NCI-H128 (cell line): ENCODE data around the gene DBI.
"Not testable (repeated sequence)": the region's sequence is repeated elsewhere in the genome, so short reads cannot be mapped to it uniquely, and the experiment has no call there.

Experiments used
- DNase-seq: peaks from one replicate; lab custom pipeline; 2025; ENCODE audit not compliant: unreplicated experiment; lab: John Stamatoyannopoulos, UW

DBI gene

DNA sequence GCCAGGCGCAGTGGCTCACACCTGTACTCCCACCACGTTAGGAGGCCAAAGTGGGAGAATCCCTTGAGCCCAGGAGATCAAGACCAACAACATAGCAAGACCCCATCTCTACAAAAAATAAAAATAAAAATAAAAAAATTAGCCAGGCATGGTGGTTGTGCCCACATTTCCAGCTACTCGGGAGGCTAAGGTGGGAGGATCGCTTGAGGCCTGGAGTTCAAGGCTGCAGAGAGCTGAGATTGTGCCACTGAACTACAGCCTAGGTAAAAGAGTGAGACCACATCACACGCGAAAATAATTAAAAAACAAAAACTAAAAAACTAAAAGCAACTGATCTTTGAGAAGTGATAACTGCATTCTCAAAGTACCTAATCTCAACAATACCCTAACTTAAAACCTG, 2.0 kb upstream of the DBI start:
- no peak for DNase-seq

DNA sequence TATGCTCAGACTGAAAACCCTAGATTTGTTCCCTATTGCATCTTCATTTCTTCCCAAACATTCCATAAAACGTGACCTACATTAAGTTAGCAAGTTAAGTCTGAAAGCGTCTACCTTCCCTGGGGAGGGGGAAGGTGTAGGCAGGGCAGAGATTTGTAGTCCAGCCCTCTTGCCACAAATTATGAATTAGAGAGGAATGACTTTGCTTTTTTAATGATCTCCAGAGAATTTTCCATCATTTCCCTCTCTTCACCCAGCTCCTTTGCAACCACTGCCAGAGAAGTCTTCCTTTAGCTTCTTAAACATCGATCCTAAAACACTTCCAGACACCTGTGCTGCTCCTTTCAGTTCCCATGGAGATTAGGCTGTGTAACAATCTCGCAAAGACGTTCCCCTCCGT, 1.3 kb upstream of the DBI start:
- no peak for DNase-seq

DNA sequence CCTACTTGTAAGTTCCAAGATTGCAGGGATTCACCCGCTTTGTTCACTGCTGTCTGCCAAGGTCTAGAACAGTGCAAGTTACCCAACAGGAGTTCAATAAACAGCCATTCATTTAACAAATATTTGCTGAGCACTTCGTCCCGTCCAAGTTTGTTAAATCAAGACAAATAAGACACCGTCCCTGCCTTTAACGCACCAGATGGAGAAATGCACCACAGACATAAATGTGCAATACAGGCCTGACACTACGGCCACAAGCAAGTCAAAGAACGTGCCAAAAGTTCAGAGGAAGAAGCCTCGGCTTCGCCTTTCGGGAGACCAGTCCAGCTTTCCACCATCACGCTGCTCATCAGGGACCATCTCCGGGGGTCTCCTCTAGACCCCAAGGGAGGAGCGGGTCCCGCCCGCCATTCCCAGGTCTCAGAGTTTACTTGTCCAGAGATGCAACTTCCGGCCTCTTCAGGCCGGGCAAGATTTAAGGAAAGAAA, 572 bp upstream of the DBI start:
- no peak for DNase-seq

DNA sequence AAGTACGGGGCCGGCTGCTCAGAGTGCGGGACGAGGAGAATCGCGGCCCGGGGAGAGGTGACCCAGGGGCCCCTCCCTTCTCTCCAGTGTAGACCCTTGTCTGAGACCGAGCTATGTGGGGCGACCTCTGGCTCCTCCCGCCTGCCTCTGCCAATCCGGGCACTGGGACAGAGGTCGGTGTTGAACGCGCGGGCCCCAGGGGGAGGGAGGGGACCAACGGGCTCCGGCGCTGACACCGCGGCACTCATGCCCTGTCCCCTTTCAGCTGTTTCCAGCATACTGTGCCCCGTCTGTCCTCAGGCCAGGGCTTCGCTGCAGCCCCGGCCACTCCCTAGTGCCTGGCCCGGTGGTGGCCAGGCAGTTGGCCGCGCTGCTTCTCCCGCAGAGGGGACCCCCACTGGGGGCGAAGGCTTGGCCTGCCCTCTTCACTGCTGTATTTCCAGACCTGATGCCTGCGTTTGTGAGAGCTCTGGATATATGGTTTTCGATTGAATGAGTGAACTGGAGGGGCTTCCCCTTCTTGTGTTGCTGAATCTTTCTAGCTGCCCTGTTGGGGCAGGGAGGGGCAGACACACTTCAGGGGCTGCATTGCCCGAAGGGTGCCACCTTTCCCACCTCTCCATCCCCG, 809 bp downstream of the DBI start:
- DNase-seq = no peak

DNA sequence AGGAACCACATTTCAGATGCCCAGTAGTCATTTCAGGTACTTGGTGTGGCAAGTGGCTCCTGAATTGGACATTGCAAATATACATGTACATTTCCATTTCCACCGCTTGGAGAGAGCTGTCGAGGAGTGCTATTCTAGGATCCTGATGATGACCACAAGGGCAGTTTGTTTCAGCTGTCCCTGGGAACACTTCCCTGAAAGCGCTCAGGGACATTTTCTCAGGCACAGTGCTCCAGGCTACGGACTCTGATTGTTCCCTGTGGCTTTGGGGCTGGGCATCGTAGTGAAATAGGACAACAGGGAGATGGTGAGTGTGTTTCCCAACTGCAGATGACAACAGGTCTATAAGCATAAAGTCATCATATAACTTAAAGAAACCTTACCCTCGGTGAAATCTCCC, 3.1 kb downstream of the DBI start:
- DNase-seq = no peak

DNA sequence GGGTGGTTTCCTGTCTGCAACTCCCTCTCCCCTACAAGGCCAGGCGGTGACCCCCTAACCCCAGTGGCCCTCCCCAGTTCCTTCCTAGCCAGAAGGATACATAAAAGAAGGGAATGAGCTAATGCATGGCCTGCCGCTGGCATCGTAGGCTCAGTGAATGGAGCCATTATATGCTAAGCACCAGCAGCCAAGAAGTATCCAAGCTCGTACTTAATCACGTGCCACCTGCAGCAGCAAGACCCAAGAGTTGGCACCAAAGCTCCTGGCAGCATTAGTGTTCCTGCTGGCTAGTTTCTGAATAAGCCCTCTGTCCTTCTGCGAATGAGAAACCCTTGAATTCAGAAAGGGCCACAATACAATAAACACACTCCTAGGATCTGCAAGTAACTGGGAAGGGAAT, 4.3 kb downstream of the DBI start:
- DNase-seq = no peak

DNA sequence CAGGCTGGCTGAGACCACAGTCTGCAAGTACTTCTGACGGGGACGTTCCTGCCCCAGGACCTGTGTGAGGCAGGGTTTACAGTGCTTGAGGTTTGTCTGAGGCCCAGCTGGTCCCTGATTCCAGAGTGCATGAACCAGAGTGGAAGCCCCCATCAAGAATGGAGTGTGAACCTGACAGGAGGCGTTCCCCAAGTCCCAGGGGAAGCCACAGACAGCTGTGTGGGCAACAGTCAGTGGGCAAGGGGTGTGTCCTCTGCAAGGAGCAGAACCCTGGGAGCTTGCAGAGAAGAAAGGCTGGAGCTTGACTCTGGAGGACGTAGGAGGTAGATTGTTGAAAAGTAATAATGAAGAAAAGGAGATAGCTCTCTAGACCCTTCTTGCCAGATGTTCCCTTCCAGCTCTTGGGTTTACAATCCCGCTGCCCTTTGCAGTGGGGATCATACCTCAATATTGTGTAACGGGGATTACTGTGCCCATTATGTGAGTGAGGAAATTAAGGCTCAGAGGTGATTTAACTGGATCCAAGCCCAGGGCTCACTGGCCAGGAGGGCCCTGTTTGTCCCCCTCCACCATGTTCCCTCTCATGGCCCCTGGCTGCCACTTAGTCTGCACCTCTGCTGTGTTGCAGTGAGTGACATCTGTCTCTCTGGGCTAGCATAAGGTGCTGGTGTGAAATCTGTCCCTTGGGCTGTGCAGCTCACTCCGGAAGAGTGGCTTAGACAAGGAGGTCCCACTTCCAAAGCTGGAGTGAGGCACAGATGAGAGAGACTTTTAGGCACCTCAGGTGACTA, 6.2 kb downstream of the DBI start:
- DNase-seq = no peak

DNA sequence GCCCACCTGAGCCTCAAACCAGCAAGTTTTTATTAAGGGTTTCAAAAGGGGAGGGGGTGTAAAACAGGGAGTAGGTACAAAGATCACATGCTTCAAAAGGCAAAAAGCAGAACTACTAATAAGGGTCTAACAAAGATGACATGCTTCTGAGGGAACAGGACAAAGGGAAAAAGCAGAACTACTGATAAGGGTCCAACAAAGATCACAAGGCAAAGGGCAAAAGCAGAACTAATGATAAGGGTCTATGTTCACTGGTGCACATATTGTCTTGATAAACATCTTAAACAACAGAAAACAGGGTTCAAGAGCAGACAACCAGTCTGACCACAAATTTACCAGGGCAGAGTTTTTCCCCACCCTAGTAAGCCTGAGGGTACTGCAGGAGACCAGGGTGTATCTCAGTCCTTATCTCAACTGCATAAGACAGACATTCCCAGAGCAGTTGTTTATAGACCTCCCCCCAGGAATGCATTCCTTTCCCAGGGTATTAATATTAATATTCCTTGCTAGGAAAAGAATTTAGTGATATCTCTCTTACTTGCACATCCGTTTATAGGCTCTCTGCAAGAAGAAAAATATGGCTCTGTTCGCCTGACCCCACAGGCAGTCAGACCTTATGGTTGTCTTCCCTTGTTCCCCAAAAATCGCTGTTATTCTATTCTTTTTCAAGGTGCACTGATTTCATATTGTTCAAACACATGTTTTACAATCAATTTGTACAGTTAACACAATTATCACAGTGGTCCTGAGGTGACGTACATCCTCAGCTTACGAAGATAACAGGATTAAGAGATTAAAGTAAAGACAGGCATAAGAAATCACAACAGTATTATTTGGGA, 7.3 kb downstream of the DBI start:
- not testable (repeated sequence) for DNase-seq

DNA sequence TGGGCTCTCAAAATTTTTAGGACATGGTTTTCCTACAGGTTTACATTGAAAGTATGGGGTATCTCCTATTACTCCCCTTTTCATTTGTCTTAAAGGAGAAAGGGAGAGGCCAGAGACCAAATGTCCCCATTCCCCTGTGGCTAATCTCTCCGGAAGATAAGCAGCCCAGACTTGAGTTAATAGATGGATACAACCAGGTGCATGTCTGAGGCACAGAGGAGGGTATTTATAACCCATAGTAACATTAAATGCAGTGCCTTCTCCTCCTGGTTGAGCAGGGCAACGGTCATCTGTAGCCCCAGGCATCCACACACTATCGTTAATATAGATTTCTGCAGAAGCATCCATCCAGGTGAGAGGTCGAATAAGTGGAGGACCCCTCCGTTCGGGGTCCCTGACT, 9.6 kb downstream of the DBI start:
- DNase-seq = not testable (repeated sequence)

DNA sequence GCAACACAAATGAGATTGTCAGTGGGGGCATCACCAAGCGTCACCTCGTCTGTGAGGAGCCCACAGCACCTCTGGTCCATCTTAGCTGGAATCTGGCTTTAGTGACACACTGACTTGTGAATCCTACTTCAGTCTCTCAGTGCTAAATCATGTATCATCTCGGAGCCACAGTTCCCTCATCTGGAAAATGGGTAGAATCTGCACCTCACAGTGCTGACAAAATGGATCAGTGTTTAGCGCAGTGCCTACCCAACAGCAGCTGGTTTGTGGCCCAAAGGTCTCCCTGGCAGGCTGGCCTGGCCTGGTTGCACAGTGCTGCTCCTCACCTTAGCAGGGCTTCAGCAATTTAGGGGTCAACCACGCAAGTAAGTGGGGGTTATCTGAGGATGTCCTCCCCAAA, 10.0 kb downstream of the DBI start:
- no peak for DNase-seq

DNA sequence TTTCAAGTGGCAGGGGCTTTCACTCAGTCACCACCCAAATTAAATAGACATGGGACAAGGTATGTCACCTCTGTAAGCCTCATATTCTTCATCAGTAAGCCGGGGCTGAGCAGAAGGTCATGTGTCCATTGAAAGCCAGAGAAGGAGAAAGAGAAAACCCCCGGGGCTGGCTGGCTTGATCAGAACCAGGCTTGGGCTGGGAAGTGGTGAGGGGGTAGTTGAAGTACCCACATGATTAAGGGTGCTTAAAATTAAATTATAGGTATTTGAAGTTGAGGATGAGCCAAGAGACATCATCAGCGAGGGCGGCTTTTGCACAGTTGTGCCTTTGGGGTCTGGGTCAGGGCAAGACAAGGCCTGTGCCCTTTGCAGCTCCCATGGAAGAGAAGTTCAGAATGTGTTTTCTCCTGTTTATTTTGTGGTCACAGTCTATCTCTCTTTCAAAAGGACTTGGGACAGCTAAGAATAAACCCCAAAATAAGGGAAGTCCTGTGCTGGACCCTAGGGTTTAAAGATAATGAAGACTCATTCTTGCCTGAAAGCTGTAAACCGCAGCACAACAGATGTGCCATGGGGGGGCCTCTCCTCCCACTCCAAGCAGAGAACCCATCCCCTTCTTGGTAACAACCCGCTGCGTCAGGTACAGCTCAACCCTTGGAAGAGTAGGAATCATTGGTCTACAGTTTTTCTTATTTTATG, 10.7 kb downstream of the DBI start:
- no peak for DNase-seq

DNA sequence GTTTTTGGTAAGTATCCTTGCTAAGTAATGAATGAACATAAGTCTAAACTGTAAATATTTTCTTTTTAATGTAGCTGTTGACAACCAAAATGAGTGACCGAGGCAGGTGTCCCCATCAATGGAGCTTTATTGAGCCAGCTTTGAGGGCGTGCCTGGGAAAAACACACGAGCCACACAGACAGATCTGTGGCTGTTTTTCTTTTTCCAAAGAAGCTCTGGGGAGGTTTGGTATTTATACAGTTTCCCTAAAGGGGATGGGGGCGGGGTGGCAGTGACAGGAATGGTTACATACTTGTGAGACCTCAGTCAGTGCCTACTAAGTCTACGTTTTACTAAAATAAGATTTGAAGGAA, 11.2 kb downstream of the DBI start:
- no peak for DNase-seq

DNA sequence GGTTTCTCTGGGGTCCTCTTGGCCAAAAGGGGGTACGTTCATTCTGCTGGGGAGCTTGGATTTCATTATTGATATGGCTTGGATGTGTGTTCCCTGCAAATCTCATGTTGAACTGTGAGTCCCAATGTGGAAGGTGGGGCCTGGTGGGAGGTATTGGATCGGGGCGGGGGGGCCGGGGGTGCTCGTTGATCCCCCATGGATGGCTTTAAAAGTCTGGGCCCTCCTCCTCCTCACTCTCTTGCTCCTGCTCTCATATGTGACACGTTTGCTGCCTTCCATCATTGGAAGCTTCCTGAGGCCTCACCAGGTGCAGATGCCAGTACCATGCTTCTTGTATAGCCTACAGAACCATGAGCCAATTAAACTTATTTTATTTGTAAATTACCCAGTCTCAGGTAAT, 11.8 kb downstream of the DBI start:
- no peak for DNase-seq

DNA sequence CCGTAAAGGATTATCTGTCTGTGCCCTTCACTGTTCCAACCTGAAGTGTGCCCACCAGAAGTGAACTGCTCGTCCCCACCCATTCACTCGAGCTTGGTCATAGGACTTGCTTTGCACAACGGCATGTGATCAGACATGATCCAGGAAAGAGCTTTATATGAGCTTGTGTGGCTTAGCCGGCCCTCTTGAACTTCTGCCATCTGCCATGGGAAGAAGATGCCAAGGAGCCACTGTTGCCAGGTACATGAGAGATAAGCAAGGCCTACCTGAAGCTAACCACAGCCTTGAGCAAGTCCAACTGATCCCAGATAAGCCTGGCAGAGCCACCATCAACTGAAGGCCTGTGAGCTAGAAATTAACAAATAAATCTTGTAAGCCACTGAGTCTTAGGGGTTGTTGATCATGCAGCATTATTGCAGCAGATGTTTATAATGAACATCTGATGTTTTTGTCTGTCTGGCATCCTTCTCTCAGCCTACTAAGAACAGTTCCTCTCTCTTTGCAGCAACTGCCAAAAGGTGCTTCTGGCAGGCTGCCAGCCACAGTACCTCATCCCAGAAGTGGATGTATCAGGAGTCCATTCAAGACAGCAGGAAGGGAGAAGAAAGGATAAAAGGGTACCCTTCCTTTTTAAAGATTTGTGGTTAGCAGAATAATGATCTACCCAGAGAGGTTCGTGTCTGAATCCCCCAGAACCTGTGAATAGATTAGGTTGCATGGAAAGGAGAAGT, 16.8 kb downstream of the DBI start:
- DNase-seq = no peak

DNA sequence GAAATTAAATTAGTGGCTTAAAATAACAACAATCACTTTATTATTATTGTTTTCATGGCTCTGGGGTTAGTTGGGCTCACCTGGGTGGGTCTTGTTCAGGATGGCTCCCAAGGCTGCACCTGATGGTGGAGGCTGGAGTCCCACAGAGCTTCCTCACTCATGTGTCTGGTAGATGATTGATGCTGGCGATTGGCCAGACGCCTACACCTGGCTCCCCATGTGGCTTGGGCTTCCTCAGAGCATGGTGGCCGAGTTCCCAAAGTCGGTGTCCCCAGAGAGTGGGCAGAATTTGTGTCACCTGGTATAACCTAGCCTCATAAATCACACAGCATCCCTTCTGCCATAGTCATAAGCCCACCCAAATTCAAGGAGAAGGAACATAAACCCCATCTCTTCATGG, 18.2 kb downstream of the DBI start:
- no peak for DNase-seq

DNA sequence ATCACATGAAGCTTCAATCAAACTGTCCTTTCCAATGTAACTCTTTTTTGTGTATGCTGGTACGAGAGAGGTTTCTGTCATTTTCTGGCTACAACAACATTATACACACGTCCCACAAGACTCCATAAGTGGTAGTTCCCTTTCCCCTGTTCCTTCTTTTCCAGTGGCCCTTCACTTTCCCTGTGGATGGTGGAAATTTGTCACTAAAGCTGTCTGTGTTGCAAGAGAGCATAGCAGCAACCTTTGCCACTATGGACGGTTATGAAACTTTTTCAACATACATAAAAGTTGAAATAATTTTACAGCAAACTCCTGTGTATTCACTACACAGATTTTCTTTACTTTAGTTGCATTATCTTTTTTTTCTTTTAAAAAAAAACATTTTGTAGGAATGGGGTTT, 18.7 kb downstream of the DBI start:
- DNase-seq = no peak

DNA sequence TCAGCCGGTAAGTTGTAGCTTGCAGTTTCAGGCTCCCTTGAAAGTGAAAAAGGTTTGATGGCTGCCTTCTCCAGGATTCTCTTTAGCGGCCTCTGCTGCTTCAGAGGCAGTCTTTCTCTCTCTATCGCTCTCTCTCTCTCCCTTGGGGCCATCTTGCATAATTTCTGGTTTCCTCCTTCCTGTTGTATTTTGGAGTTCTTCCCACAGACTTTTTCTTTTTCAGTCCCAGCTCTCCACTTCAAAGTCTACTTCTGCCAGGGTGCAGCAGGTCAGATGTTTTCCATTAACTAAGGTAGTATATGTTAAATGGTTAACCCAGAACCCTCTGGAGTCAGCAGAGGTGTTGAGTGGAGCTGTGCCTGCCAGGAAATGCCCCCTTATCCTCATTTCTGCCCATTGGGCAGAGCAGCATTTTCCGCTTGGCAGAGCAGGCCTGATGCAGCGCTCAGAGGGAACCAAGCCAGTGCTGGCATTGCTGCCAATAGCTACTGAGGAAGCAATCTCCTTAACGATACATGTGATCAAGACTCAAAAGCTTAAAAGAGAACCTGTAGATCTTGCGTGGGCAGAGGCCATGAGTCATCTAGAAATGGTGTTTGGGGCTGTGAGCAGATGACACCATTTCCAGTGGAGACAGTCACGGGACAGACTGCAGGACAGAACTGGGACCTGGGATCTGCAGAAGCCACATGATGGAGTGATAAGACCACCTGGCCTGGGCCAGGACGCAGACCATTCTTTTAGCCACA, 20.8 kb downstream of the DBI start:
- DNase-seq = no peak

DNA sequence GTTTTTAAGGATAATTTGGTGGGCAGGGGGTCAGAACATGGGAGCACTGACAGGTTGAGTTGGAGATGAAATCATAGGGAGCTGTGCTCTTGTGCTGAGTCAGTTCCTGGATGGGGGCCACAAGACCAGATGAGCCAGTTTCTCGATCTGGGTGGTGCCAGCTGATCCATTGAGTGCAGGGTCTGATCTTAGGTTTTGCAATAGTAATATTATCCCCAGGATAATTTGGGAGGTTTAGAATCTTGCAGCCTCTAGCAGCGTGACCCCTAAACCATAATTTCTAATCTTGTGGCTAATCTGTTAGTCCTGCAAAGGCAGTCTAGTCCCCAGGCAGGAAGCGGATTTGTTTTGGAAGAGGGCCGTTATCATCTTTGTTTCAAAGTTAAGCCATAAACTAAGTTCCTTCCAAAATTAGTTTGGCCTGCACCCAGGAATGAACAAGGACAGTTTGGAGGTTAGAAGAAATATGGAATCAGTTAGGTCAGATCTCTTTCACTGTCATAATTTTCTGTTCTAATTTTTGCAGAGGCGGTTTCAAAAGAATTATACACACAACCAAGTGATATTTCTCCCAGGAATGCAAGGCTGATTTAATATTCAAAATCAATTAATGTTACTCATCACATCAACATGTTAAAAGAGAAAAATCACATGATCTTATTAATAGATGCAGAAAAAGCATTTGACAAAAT, 23.0 kb downstream of the DBI start:
- DNase-seq = no peak

DNA sequence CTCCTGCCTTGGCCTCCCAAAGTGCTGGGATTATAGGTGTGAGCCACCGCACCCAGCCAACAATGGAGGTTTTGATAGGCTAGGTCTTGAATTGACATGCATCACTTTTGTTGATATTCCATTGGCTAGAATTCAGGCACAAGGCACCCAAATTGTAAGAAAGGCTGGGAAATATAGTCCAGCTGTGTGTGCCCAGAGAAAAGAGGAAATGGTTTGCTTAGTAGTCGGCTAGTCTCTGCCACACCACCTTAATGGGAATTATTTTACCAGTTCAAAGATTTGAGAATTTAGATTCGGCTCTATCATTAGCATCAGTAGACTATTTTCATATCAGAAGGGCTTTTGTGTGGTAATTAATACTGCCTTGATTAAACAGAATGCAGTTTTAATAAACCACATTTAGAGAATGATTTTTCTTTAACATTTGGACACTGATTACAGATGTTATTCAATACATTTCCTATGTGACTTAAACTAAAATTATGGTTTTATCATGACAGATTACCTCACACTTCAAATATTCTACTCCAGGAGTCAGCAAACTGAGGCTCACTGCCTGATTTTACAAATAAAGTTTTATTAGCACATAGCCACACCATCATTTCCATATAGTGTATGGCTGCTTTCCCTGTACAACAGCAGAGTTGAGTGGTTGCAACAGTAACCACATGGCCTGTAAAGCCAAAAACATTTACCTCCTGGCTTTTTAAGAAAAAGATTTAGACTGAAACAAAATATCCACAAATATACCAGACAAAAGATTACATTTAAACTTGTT, 27.4 kb downstream of the DBI start:
- DNase-seq = no peak
